Suprapubic skin (tissue), 2 donors: ENCODE data around the gene DYNLRB2.

Experiments used
- EP300 ChIP-seq: sonication (generic); formaldehyde crosslinking; IDR thresholded peaks from one replicate; pipeline ENCODE4 v1.6.1; 2017; ENCODE audit warnings: antibody characterized with exemption
- POLR2A ChIP-seq, 2 donors: fragments of 450-650 bp; IDR thresholded peaks; one replicate each; pipeline ENCODE4 v1.6.1; 2017; ENCODE audit warnings: antibody characterized with exemption in 2 of 2, mild to moderate bottlenecking in 2 of 2, moderate library complexity in 2 of 2

GRCh38 chr16:80527297-80527696, 13.5 kb upstream of the DYNLRB2 start:
- TF ChIP-seq POLR2A (IDR thresholded peaks at IDR 0.05) (no peak), EP300 (no peak)
